H1 (cell line): Measurements from ENCODE around the gene TNFRSF1A. TPM values are rescaled to one million over a fixed set of nuclear protein-coding genes. Genes with fewer than 3 reads are reported as not detected.

Experiments used
- CHD7 ChIP-seq: fragments of 300-600 bp; sonication (generic); IDR thresholded peaks from 2 replicates; pipeline ENCODE4 v1.7.1; 2012; ENCODE audit warnings: low read length, moderate library complexity, mild to moderate bottlenecking, inconsistent platforms; ENCODE audit not compliant: insufficient replicate concordance
- KDM4A ChIP-seq: IDR thresholded peaks from one replicate; pipeline ENCODE4 v1.7.1; 2012; ENCODE audit warnings: low read depth, mild to moderate bottlenecking, moderate library complexity, low read length, inconsistent platforms; ENCODE audit not compliant: severe bottlenecking
- SIRT6 ChIP-seq: IDR thresholded peaks from one replicate; pipeline ENCODE4 v1.7.1; 2012; ENCODE audit warnings: low read length, inconsistent platforms
- YY1 ChIP-seq: IDR thresholded peaks from 2 replicates; pipeline ENCODE4 v1.6.1; 2011; ENCODE audit warnings: low read depth, mild to moderate bottlenecking, low read length
- polyA plus RNA-seq, 7 experiments: library from polyadenylated mRNA; depleted of rRNA in 3 of 7; stranded (reverse) in 5 of 7; unstranded in 2 of 7; fragments of >200 nt in 5 of 7; fragments of 200-250 nt in 2 of 7; gene quantifications; 1 replicate in 5 of 7; 2 replicates in 1 of 7; 4 replicates in 1 of 7; pipeline versions ENCODE4 v1.2.1 to v1.2.3, GENCODE V29; 2011 to 2013; ENCODE audit warnings: missing spikeins in 2 of 7, mixed read lengths in 2 of 7
- total RNA-seq: library from RNA; stranded (reverse); fragmentation: NEBNext Ultra II Directional; extraction: Animal tissue kit (Norgen Biotek cat#: 25700); gene quantifications from 2 replicates; pipeline ENCODE4 v1.2.1, GENCODE V29; 2021
- TF ChIP-seq, protein P1 (sequence below), 3 experiments: IDR thresholded peaks; 1 replicate in 2 of 3; 2 replicates in 1 of 3; pipeline versions ENCODE4 v1.5.1 to v1.6.1; 2011; ENCODE audit warnings: low read length in 3 of 3, mild to moderate bottlenecking in 3 of 3, inconsistent platforms in 2 of 3, low read depth in 1 of 3, moderate library complexity in 1 of 3; ENCODE audit not compliant: insufficient read depth in 1 of 3; ENCODE audit errors: control extremely low read depth in 1 of 3

The TNFRSF1A gene
- total and polyA plus RNA-seq, 2 of the 8 experiments (the other 6 are each of a cell fraction or from before 2014, with no cell fraction given), result 28.7 to 42.1 TPM

GRCh38 chr12:6358881-6359280, 17.0 kb upstream of the TNFRSF1A start (continued):
- TF ChIP-seq CHD7 (no peak), KDM4A (no peak), SIRT6 (no peak), YY1 (no peak)
- TF ChIP-seq, protein P1, sequence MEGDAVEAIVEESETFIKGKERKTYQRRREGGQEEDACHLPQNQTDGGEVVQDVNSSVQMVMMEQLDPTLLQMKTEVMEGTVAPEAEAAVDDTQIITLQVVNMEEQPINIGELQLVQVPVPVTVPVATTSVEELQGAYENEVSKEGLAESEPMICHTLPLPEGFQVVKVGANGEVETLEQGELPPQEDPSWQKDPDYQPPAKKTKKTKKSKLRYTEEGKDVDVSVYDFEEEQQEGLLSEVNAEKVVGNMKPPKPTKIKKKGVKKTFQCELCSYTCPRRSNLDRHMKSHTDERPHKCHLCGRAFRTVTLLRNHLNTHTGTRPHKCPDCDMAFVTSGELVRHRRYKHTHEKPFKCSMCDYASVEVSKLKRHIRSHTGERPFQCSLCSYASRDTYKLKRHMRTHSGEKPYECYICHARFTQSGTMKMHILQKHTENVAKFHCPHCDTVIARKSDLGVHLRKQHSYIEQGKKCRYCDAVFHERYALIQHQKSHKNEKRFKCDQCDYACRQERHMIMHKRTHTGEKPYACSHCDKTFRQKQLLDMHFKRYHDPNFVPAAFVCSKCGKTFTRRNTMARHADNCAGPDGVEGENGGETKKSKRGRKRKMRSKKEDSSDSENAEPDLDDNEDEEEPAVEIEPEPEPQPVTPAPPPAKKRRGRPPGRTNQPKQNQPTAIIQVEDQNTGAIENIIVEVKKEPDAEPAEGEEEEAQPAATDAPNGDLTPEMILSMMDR (IDR thresholded peaks at IDR 0.05; ENCODE audit: control extremely low read depth in 1 of 3, insufficient read depth in 1 of 3, low read depth in 1 of 3, low read length in 3 of 3), result no peak
